GM21390 (cell line): ENCODE results near the gene RPP25L.

Experiments used
- ATAC-seq: cut with Tn5 transposase; IDR thresholded peaks from one replicate; pipeline ENCODE4 v1.9.1; 2021; ENCODE audit not compliant: unreplicated experiment

RPP25L gene

DNA sequence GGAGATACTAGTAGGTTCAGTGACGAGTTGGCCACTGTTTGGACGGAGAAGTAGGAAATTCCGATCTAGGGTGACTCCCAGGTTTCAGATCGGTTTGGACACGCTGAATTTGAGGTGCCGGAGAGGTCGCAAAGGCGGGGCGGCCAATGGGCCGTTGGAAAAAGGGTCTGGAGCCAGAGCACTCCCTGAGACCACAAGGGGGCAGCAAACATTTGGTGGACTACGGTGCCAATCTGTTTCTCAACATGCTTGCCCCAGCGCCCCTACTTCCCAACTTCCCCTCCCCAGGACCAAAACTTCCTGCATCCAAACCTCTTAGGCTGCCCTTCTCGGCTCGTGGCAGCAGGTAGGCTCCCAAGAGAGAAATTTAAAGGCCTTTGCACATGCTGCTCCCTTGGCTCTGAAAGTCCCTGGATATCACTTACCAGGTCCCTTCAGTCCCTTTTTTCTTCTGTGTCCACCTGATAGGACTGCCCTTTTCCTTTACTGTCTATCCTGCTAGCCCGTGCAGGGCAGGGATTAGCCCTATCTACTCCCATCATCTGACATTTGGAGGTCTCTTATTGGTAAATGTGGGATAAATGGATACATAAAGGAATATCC, 992 bp upstream of the RPP25L start:
- ATAC-seq: no peak

DNA sequence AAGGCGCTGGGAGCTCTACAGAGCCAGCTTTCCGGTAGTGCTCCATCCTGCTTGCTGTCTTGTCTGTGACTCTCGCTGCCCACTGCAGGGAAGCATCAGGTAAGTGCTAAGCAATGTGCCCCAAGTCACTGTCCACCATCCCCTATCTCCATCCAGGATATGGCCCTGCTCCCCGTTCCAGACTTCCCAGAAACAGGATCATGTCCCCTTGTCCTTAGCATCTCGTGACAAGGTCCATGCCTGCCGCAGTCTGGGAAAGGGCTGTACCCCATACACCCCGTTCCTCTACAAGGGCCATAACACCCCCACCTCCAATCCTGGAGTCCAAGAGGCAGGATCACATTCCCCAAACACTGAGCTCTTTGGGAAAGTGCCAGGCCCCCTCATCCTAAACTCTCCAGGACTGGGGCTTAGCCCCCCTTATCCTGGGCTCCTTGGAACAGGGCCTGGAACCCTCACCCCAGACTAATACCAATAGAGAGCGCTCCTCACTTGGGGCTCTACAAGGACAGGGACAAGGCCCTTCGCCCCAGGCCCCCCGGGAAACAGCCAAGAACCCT, 566 bp downstream of the RPP25L start:
- peak; percentile 12 for ATAC-seq

DNA sequence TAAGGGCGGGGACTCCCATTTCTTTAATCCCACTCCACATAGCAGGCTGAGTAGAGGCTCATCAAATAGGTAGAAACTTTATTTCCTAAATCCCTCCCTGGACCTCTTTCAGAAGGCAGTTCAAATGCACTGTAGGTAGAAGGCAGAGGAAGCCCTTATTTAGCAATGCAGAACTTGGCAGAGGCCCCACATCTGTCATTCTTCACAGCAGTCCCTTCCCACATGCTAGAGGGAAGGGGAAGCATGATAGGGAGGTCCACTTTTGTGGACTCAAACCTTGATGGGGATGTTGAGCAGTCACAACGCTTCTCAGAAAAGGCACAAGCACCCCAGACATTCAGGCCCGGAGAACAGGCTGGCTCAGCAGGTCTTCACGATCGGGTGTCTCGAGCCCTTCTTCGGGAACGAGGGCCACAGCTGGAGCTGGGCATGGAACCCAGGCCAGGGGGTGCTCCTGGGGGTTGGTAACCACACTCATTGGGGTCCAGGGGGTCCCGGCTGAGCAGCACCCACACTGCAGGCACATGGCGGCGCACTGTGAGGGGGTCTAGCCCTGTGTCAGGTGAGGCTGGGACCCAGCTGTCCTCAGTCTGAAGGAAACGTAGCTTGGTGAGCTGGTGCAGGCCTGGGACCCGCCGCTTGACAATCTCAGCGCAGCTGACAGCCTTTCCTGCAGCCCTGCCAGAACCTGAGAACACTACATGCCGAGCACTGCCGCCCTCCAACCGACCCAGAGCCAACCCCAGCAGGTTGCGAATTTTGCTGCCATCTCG, 1.3 kb downstream of the RPP25L start:
- no peak for ATAC-seq

- no peak for ATAC-seq
These were observed 4.6 kb downstream of the RPP25L start for GRCh38 chr9:34607331-34607730.

- no peak for ATAC-seq
These were observed 5.0 kb downstream of the RPP25L start for GRCh38 chr9:34606905-34607304.

GRCh38 chr9:34606190-34606589, 5.7 kb downstream of the RPP25L start:
- ATAC-seq: no peak

GRCh38 chr9:34603610-34604231, 8.2 kb downstream of the RPP25L start:
- no peak for ATAC-seq

GRCh38 chr9:34601937-34602573, 9.8 kb downstream of the RPP25L start:
- ATAC-seq: no peak

- no peak for ATAC-seq
These were observed 11.0 kb downstream of the RPP25L start for GRCh38 chr9:34600908-34601307.

DNA sequence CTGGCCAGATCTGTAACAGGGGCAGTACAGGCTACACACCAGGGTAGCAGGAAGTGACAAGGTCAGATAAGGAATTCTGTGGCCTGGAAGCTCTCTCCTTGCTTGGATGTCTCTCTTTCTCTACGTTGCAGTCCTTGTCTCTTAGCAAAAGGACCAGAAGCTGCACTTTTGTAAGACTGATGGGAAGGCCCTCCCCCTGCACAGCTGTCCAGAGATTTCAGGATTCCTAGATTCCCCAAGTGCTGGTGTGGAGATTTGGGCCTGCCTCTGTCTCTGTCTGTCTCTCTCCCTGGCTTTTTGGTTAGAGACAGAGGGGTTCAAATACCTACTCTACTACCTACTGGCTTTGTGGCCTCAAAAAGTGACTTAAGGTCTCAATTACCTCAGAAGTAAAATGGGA, 12.4 kb downstream of the RPP25L start:
- no peak for ATAC-seq

GRCh38 chr9:34594177-34594576, 17.7 kb downstream of the RPP25L start:
- no peak for ATAC-seq

DNA sequence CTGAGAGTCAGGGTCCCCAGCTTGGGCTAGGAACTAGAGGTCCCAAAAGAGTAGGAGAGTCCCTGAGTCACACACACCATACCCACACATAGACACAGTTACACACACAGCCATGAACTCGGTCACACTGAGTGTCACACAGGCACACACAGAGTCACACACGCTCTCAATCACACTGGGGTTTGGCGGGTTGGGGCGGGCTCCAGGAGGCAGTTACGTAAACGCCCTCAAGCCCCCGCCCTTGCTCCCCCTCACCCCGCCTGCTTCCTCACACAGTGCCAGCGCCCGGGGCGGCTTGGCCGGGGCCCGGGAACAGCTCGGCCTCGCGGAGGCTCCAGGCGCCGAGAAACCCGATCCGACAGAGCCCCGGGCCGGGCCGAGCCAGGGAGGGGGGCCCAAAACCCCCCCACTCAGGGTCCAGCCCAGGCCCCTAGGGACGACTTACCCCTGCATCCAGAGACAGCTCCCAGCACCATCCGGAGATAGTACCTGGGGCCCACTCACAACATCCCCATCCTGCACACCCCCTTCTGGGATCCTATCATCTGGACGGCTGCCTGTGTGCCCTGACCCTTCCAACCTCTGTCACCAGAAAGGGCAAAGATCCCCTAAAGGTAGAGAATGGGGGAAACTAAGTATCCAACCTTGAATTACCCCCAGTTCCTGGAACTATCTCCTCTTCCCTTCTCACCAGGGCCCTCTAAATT, 18.8 kb downstream of the RPP25L start:
- ATAC-seq: no peak

GRCh38 chr9:34591917-34592866, 19.7 kb downstream of the RPP25L start:
- ATAC-seq: no peak

DNA sequence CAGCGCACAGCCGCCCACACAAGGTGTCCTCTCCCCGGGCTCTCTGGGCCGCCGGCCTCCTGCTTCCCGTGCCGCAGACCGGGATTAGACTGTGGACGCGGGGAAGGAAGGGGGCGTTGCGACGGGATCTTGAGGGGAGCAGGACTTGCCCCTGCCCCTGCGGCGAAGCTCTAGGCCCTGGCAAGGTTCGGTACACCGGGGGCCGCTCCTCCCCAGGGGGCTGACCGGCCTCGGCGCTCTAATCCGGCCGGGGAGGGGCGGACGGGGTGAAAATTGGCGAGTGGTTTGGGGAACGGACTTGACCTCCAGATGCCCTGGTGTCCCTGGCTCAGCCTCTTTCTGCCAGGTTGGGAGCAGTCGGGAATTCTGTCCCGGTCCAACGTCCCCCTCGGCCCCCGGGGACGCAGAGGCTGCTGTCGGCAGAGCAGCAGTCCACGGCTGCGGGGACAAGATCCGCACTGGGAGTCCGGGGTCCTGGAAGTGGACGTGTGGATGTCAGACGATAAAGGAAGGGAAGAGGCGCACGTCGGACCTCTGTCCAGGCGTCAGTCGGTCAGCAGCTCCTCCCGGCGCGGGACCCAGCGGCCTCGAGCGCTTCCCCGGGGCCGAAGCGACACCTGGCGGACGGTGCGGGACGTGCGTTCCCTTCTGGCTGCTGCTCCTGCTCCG, 20.5 kb downstream of the RPP25L start:
- peak; percentile 65 for ATAC-seq

DNA sequence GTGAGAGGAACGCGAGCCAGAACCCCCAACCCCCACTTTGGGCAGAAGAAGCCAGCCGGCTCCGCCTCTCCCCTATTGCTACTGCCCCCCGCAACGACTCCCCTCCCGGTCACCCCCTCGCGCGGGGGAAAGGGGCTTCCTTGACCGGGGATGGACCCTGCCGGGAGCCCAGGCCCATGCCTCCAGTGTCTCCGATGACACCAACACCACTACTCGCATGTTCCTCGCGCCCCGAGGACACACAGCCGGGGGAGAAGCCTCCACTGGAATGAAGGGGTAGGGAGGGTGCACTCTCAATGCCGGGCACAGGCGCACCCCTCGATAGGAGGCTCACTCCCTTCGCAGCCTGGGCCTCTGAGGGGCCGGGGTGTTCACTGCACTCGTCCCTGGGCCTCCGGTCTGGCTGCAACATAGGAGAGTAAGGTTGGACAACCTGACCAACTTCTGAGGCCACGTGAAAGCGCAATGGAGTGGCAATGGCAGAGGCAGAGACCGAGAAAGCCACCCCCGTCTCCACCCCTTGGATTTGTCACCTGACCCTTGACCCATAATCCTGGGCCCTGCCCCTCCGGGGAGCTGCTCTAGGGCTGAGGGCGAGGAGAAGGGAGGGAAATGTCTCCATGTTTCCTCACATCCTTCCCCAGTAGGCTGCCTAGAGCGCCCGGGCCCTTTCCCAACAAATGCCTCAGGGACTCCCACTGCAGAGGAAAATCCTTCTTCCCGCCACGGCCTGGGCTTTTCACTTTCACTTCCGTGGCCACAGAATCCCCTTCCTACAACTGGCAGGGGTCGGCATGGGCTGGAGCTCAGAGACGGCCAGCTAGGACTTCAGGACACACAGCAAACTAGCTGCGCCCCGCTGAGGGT, 21.3 kb downstream of the RPP25L start:
- no peak for ATAC-seq

GRCh38 chr9:34589636-34590380, 22.1 kb downstream of the RPP25L start, which contains the start of gene CNTFR:
TSS of gene CNTFR (minus strand) at chr9:34589724. CDS start at chr9:34568981, 20,743 bp downstream.
- no peak for ATAC-seq
